ENCODE results near the gene DIP2A.
"Not testable (repeated sequence)": the region's sequence is repeated elsewhere in the genome, so short reads cannot be mapped to it uniquely, and the experiment has no call there.

Gene DIP2A

DNA sequence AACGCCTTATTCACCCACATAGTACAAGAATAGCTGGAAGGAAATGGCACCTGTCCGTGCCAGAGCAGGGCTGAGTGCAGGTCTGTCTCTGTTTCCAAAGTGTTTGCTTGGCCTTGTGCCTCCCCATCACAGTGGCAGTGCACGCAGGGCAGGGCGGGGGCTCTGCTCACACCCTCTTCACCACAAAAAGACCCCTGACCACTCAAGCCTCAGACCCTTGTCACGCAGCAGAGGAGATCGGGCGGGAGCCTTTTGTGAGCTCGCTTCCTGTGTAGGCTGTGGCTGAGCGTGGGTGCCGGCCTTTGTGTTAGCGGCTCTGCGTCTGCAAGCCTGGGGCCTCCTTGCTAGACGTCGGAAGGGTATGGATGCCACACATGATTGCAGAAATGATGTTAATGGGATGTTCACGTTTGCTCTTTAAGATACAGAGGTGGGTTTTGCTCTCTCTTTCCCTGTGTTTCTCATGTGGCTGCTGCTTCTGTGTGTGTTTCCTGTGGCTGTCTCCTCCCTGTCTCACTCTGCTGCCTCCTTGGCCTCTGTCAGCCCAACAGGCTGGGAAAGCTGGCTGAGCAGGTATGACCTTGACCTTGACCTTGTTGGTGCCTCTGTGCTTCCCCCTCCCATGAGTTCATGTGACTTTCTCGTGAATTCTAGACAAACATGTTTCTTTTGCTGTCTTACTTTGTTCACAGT lies 100.7 kb downstream of the DIP2A start:
- no peak for DNase-seq

DNA sequence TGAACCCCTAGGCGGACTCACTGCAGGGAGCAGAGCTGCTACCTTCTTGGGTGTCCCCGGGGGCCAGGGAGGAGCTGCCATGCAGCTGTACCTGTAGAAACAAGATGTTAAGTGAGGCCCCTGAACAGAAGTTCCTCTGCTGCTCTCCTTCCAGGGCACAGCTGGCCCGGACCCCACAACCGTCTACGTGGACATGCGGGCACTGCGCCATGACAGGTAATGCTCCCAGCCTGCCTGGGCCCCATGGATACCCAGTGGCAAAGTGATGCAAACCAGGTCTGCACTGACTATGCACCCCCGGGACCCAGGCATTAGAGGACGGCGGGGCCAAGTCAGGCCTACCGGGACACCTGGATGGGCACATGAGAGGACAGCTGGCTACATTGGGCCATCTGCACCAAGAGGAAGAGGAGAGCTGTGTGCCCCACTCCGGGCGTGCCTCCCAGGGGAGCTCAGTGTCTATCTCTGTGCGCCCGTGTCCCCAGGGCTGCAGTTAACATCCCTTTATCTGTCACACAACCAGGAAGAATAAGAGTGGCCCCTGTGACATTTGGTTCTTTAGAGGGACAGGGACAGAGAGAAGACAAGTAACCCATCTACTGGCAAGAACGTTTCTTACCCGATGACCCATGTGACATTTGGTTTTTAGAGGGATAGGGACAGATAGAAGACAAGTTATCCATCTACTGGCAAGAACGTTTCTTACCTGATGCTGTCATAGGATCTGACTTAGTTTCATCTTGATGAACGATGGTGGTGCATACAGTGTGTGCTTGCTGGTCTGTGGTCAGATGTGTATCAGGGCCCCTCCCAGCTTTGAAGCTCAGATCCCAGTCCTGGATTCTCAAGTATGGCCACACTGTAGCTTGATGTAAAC lies 102.1 kb downstream of the DIP2A start:
- no peak for DNase-seq

GRCh38 chr21:46561445-46562090 lies 102.9 kb downstream of the DIP2A start:
- DNase-seq, result no peak

DNA sequence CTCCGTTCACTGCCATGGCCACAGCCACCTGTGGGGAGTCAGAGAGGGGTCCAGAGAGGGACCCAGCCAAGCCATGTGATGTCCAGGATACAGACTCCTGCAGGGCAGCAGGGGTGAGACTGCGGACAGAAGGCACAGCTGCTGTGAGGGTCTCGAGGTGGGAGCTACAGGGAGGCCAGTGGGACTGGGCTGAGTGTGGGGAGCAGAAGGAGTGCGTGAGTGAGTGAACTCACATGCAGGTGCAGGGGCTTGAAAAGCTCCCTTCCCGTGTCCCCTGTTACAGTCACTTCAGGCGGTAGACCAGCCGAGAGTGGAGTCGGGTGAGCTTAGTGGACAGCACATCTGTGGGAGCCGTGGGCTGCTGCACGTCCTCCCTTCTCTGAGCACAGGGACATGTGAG lies 103.8 kb downstream of the DIP2A start:
- no peak for DNase-seq

GRCh38 chr21:46562964-46563607 lies 104.4 kb downstream of the DIP2A start:
- no peak for DNase-seq

- no peak for DNase-seq
Measured at GRCh38 chr21:46564391-46564790, 105.7 kb downstream of the DIP2A start.

DNA sequence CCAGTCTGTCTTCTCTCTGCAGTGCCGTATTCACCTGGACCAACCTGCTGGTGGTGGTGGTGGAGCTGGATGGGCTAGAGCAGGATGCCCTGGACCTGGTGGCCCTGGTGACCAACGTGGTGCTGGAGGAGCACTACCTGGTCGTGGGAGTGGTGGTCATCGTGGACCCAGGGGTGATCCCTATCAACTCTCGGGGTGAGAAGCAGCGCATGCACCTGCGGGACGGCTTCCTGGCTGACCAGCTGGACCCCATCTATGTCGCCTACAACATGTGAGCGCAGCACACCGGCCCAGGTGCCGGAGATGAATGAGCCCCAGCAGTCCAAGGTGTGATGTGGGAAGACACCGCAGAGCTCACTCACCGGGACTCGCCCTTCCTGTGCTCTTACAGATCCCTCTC lies 108.7 kb downstream of the DIP2A start:
- no peak for DNase-seq

DNA sequence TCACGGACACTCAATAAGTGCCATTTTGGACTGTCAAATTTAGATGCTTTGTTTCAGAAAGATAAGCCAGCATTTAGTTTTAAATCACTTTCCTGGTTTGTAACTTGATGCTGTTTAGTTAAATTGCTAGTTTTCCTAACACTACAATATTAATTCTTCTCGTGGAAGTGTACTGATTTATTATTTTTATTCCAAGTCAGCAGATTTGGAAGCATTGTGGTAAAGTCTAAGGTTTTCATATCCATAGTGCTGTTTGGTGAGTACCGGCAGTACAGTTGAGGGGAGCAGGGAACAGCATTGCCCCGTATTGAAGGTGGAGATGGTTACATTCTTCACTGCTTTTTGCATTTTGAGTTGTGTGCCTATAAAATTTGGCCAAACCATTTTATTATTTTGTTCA lies 109.9 kb downstream of the DIP2A start:
- DNase-seq, result no peak

- no peak for DNase-seq
Measured at GRCh38 chr21:46569081-46569480, 110.4 kb downstream of the DIP2A start.

DNA sequence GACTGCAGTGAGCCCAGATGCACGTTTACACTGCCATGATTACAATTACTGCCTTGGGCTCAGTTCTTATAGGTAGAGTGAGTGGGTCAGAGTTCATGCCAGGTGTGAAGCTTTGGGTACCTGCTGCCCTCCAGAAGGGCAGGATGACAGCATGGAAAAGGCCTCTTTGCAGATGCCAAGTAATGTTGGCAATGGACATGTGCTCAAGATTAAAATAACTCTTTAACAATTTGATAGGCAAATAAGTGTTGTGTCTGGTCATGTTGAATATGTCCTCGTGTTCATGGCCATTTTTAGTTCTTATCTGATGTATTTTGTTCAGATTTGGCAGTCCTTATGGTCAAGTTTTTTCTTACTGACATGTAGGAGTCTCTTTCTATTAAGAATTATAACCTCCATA lies 111.4 kb downstream of the DIP2A start:
- no peak for DNase-seq

- DNase-seq, result no peak
Measured at GRCh38 chr21:46570631-46571030, 111.9 kb downstream of the DIP2A start.

DNA sequence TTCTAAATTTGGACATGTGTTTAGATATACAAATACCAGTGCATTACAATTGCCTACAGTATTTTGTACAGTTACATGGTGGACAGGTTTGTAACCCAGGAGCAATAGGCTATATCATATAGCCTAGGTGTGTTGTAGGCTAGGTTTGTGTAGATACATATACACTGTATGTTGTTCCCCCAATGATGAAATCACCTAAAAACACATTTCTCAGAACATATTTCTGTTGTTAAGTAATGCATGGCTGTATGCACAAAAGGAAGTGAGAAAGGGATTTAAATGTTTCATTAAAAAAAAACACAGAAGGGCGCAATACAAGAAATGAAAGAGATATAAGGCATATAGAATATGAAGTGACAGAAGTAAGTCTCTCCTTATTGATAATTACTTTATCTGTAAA lies 114.2 kb downstream of the DIP2A start:
- DNase-seq, result no peak

DNA sequence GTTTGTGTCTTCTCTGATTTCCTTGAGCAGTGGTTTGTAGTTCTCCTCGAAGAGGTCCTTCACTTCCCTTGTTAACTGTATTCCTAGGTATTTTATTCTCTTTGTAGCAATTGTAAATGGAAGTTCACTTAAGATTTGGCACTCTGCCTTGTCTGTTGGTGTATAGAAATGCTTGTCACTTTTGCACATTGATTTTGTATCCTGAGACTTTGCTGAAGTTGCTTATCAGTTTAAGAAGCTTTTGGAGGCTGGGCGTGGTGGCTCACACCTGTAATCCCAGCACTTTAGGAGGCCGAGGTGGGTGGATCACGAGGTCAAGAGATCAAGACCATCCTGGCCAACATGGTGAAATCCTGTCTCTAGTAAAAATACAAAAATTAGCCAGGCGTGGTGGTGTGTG lies 119.1 kb downstream of the DIP2A start:
- not testable (repeated sequence) for DNase-seq

GRCh38 chr21:46579394-46579793 lies 120.7 kb downstream of the DIP2A start:
- not testable (repeated sequence) for DNase-seq

- no peak for DNase-seq
Measured at GRCh38 chr21:46581780-46582307, 123.2 kb downstream of the DIP2A start.

DNA sequence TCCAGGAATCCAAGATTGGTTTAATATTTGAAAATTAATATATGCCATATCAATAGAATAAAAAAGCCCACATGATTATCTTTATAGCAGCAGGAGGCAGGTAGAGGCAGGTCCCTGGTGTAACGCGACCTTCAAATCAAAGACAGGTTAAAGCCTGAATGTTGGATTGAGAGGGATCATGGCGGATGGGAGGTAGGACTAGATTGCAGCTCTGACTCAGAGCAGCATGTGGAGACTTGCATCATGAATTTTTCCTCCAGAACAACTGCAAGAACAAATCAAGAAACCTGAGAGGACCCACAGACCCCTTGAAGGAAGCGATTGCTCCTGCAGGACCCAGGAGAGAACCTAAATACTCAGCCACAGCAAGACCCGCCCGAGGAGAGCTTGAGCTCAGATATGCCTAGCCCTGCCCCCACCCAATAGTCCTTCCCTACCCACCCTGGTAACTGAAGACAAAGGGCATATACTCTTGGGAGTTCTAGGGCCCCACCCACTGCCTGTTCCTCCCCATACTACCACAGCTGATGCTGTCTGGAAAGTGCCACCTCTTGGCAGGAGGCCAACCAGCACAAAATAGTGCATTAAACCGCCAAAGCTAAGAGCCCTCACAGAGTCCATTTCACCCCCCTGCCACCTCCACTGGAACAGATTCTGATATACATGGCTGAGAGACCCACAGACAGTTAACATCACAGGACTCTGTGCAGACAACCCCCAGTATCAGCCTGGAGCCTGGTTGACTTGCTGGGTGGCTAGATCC lies 126.7 kb downstream of the DIP2A start:
- DNase-seq, result no peak

GRCh38 chr21:46594276-46594675 lies 135.6 kb downstream of the DIP2A start:
- DNase-seq, result no peak

- DNase-seq, result no peak
Measured at GRCh38 chr21:46596201-46596600, 137.5 kb downstream of the DIP2A start.

DNA sequence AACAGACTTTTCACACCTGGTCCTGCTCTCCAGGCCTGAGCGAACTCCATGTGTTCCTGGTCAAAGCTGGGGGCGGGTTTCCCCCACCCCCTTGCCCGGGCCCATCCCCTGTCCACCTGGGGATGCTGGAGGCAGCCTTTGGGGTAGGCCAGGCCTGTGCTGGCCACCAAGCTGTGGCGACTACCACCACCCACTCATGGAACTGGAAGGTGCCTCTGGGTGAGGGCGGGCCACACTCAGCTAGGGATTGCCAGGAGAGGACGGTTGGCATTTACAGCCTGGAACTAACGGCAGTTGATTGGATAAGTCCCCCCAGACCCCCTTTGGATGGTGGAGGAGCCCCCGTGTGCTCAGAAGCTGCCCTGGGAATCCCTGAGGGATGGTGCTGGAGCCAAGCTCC lies 138.3 kb downstream of the DIP2A start:
- no peak for DNase-seq

GRCh38 chr21:46597896-46598343 lies 139.2 kb downstream of the DIP2A start:
- no peak for DNase-seq

DNA sequence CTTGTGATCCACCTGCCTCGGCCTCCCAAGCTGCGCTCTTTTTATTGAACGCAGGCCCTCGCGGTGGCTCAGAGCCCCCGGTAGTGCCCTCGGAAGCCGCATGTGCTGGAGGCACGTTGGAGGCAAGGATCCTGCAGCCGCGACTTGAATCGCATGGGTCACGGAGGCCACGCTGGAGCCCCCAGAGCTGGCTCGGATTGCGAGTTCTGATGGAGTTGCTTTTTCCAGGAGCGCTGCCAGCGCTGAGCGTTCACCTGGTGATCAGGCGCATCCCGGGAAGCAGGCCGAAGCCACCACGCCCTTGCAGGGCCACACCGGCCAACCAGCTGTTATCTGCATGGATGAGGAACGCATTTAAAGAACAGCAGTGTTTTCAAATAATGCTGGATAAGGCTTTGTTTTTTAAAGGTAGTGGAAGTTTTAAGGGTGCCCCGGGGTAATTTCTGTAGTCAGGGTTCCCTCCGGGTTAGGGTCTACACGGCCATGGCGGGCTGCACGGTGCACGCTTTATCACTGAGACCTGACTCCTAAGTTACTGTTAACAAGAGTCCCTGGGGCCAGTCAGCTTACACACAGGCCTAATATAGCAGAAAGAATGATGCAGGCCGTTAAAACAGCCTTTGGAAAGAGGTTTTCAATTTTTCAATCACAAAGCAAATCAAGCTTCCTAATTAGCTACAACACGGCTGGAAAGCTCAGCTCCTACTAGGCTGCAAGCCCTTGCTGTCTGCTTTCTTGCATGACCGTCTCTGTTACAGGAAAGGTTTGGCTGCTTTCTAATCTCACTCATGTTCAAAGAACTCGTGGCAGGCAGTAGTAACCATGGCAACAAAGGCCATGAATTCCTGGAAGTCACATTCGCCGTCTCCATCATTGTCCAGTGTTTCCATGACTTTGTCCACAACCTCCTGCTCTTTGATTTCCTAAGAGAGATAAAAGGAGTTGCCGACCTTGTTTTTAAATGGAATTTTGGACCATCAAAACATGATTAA lies 140.2 kb downstream of the DIP2A start:
- DNase-seq, result peak in 1 of 2 experiments; percentile 20
